GM15510 (cell line): Measurements from ENCODE around the gene E2F4.
A peak's percentile ranks its signal among the peaks of the same experiment; 100 is the strongest.

ENCODE experiments used
- POLR2A ChIP-seq: IDR thresholded peaks from 3 replicates; pipeline ENCODE4 v1.6.1; 2011; ENCODE audit warnings: borderline replicate concordance; ENCODE audit not compliant: insufficient read length; ENCODE audit errors: extremely low read depth

E2F4 gene

DNA sequence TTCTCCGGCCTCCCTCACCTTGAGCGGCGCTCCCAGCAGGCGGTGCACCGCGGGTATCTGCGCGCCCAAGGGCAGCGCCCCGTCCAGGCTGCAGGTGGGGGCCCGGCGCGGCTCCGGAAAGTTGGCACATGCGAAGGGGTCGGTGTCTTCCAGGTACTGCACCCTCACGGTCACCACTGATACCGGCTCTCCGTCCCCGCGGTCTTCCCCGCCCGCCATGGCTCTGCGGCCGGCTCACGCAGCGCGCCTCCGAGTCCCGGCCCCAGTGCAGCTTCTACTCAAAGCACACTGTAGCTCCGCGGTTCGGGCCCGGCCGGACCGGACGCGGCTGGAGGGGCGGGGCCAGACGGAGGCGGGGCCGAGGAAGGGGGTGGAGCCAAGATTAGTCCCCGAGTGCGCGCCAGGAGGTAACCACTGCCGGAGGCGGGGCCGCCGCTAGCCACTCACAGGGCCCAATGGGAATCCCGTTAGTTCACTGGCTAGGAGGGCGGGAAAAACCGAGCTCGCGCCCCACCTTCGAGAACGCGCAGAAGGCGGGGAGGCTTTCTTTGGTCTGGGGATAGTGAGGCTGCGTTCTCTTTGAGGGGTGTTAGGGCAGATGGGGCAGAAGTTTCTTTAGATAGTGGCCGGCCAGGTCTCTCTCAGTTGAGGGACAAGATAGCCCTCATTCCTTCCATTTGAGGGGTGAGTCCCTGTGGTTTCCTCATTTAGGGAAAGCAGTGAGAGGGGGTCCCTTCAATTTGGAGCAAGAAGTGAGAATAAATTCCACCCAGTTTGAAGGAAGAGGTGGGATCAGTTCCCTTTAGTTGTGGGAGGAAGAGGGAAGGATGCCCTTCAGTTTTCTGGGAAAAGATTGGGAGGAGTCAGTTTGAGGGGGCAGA is 55.5 kb downstream of the E2F4 start, which contains the start of gene FHOD1:
FHOD1 (minus strand) TSS at position 290 of the 881 bp plus-strand sequence; CDS start at position 219, 71 bp downstream.
- TF ChIP-seq POLR2A: peak; percentile 87

DNA sequence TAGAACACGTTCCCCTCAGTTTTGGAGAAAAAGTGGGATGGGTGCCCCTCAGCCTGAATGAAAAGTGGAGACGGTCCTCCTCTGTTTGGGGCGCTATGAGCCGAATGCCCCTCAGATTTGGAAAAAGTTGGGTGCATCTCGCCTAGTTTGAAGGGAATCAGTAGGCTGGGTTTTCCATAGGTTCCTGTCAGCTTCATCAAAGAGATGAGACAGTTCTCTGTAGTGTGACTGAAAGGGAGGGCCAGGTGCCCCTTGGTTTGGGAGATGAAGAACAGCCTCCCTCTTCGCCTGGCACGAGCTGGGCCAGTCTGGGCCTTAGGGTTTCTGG is 56.1 kb downstream of the E2F4 start:
- no peak for TF ChIP-seq POLR2A
